Body of pancreas (tissue), 4 donors: Measurements from ENCODE around the gene CWC22. TPM values are rescaled to one million over a fixed set of nuclear protein-coding genes. Genes with fewer than 3 reads are reported as not detected.

Source experiments
- ATAC-seq: fragments of 150-250 bp; one replicate; pipeline ENCODE4 v1.9.1; 2016
- DNase-seq, 4 donors: peaks; one replicate each; pipeline ENCODE4 v3.0.0-alpha.2; 2019
- H3K27ac ChIP-seq, 4 donors: fragments of 200-600 bp; sonication (generic); 1 replicate in 3 of 4; 2 replicates in 1 of 4; pipeline versions ENCODE4 v1.5.1 to v1.6.1; 2016 to 2019; ENCODE audit warnings: mild to moderate bottlenecking in 1 of 4, mixed read lengths in 1 of 4, moderate library complexity in 1 of 4
- H3K27me3 ChIP-seq, 2 donors: fragments of 200-600 bp; sonication (generic); one replicate each; pipeline ENCODE4 v1.6.0; 2016; ENCODE audit warnings: mild to moderate bottlenecking in 1 of 2
- H3K36me3 ChIP-seq, 2 donors: fragments of 200-600 bp; sonication (generic); replicated peaks in 1 of 2; 2 replicates each; pipeline ENCODE4 v1.5.1; 2016; ENCODE audit warnings: low read depth in 2 of 2; ENCODE audit not compliant: insufficient read depth in 1 of 2
- H3K4me1 ChIP-seq: fragments of 200-600 bp; sonication (generic); one replicate; pipeline ENCODE4 v1.6.0; 2016
- H3K4me3 ChIP-seq, 2 donors: fragments of 200-600 bp; sonication (generic); 1 replicate in 1 of 2; 2 replicates in 1 of 2; pipeline ENCODE4 v1.5.1; 2016 to 2019
- H3K9me3 ChIP-seq, 3 donors: fragments of 200-600 bp; sonication (generic); 1 replicate in 2 of 3; 2 replicates in 1 of 3; pipeline ENCODE4 v1.5.1; 2016
- CTCF ChIP-seq, 7 experiments: fragments of 450-650 bp in 4 of 7; fragments of 200-600 bp in 3 of 7; sonication (generic) in 3 of 7; IDR thresholded peaks; one replicate each; pipeline ENCODE4 v1.5.1; 2016 to 2019; ENCODE audit warnings: antibody characterized with exemption in 7 of 7
- POLR2A ChIP-seq, 3 donors: fragments of 450-650 bp; IDR thresholded peaks; one replicate each; pipeline ENCODE4 v1.6.1; 2016; ENCODE audit warnings: antibody characterized with exemption in 3 of 3, mild to moderate bottlenecking in 2 of 3
- WGBS, 2 donors: methylation state at CpG; one replicate each; pipeline ENCODE4 v1.1.5; 2017; 5-methylcytosine and 5-hydroxymethylcytosine counted together
- intact Hi-C: fragments of 100-400 bp; cut with DNase I; formaldehyde crosslinking; loops from one replicate; pipeline ENCODE4 v1.15.1; 2023
- total RNA-seq, 2 donors: library from RNA; depleted of rRNA; stranded (reverse); fragments of >200 nt; gene quantifications; one replicate each; pipeline ENCODE4 v1.1.0, GENCODE V29; 2016

CWC22 gene
- total RNA-seq, 2 donors from 2014 or later = 8.2 to 11.7 TPM

DNA sequence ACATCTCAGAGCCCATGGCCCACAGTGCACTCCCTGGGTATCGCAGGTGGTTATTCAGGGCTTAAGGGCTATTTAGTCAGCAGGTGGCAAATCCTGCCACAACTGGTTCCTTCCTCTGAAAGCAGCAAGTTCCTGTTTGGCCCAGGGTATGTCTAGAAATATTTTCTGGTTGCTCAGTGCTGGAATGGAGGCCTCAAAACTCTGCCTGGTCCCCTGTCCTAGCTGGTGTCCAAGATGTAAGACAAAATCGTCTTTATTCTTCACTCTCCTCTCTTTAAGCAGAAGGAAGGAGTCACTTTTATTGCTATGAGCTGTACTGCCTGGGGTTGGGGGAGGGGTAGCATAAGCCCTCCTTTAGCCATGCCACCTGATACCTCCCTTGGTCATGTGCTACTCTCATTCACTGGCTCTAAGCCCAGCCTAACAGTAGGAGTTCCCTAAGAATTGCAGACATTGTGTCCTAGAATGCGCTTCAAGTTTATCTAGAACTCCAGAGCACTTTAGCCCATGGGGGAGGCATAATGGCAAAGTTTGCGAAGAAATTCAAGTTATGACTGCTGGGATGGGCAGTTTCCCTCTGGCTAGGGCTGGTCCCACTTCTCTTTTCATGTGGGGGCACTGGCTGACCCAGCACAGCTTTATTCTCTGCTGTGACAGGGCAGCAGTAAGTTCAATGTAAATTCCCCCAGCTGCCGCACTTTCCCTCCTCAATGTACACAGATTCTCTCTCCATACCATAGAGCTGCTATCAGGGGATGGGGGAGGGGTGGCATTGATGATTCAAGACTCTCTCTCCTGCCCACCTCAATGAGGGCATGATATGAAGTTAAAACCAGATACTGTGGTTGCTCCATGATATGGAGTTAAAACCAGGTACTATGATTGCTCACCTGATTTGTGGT, 27.1 kb upstream of the CWC22 start:
- ATAC-seq (no peak), DNase-seq (no peak)
- H3K27me3 ChIP-seq = no peaks in the 10 kb centered on the region
- H3K4me3 ChIP-seq = no peak overlapping the region
- 66 to 78% methylated on average over 5 of the region's 5 CpGs for WGBS, 2 donors
- H3K4me1 ChIP-seq = no peaks in the 10 kb centered on the region
- intact Hi-C loops = no loop called here
- H3K36me3 ChIP-seq = no peaks in the 10 kb centered on the region
- H3K9me3 ChIP-seq = no peaks in the 10 kb centered on the region
- TF ChIP-seq POLR2A (IDR thresholded peaks at IDR 0.05) (no peak), CTCF (IDR thresholded peaks at IDR 0.05) (no peak)
- no peak overlapping the region for H3K27ac ChIP-seq

GRCh38 chr2:180029575-180029974, 22.5 kb upstream of the CWC22 start:
- H3K9me3 ChIP-seq = no peaks in the 10 kb centered on the region
- H3K36me3 ChIP-seq = no peaks in the 10 kb centered on the region
- H3K4me1 ChIP-seq = no peaks in the 10 kb centered on the region
- no peak overlapping the region for H3K4me3 ChIP-seq
- TF ChIP-seq CTCF (IDR thresholded peaks at IDR 0.05) = no peak
- no peak for TF ChIP-seq POLR2A (IDR thresholded peaks at IDR 0.05)
- H3K27me3 ChIP-seq = no peaks in the 10 kb centered on the region
- ATAC-seq = no peak
- H3K27ac ChIP-seq = no peak overlapping the region
- no peak for DNase-seq
- WGBS, 2 donors = 50 to 68% methylated on average over 1 of the region's 1 CpG
- intact Hi-C loops = no loop called here

DNA sequence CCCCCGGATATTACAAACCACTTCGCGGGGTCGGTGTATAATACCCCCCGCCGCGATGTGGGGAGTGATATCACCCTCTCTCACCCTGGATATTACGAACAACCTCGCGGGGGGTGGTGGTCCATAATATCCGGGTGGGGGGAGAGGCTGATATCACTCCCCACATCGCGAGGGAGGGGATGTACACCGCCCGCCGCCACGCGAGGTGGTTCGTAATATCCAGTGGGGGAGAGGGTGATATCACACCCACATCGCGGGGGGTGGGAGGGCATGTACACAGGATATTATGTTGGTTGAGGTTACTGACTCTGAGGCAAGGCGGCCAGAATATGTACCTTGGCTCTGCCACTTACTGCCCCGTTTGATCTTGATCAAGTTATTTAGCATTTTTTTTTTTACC, 14.8 kb upstream of the CWC22 start:
- ATAC-seq (no peak), DNase-seq (no peak)
- no peak overlapping the region for H3K27ac ChIP-seq
- no peaks in the 10 kb centered on the region for H3K4me1 ChIP-seq
- no peaks in the 10 kb centered on the region for H3K27me3 ChIP-seq
- no peak overlapping the region for H3K4me3 ChIP-seq
- no peaks in the 10 kb centered on the region for H3K36me3 ChIP-seq
- intact Hi-C loops = no loop called here
- TF ChIP-seq CTCF (IDR thresholded peaks at IDR 0.05) (no peak), POLR2A (IDR thresholded peaks at IDR 0.05) (no peak)
- WGBS, 2 donors = 89 to 90% methylated on average over 13 to 23 of the region's 23 CpGs
- no peaks in the 10 kb centered on the region for H3K9me3 ChIP-seq

GRCh38 chr2:180017784-180018183, 10.7 kb upstream of the CWC22 start:
- intact Hi-C loops = no loop called here
- H3K27me3 ChIP-seq = no peaks in the 10 kb centered on the region
- no peak overlapping the region for H3K4me3 ChIP-seq
- no peaks in the 10 kb centered on the region for H3K4me1 ChIP-seq
- DNase-seq = peak in 1 of 4 donors; percentile 27
- TF ChIP-seq CTCF (IDR thresholded peaks at IDR 0.05) (no peak), POLR2A (IDR thresholded peaks at IDR 0.05) (no peak)
- no peaks in the 10 kb centered on the region for H3K36me3 ChIP-seq
- WGBS, 2 donors = 66 to 70% methylated on average over 4 of the region's 4 CpGs
- no peaks in the 10 kb centered on the region for H3K9me3 ChIP-seq
- H3K27ac ChIP-seq = no peak overlapping the region
- ATAC-seq = no peak

DNA sequence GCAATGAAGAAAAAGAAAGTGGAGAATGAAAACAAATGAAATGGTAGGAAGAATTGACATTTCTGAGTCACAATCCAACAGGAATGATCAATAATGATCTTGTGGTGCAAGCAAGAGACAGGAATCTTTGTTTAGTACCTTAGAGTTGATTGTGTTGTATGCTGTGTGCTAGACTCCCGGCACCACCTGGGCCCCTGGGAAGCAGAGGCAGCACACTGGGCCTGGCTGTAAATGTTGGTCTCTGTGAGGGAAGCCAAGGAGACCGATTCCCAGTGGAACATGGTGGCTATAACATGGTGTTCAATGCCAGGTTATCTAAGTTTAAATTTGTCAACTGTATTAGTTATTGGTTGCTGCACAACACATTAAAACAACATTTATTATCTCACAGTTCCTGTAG, 9.8 kb upstream of the CWC22 start:
- no peak for ATAC-seq
- no peaks in the 10 kb centered on the region for H3K9me3 ChIP-seq
- H3K27me3 ChIP-seq = no peaks in the 10 kb centered on the region
- H3K36me3 ChIP-seq = no peaks in the 10 kb centered on the region
- no peak overlapping the region for H3K4me3 ChIP-seq
- intact Hi-C loops = no loop called here
- TF ChIP-seq CTCF (IDR thresholded peaks at IDR 0.05) (no peak), POLR2A (IDR thresholded peaks at IDR 0.05) (no peak)
- 55 to 59% methylated on average over 2 of the region's 2 CpGs for WGBS, 2 donors
- no peak overlapping the region for H3K27ac ChIP-seq
- no peak for DNase-seq
- no peaks in the 10 kb centered on the region for H3K4me1 ChIP-seq
